GM23248 (cell line): Measurements from ENCODE around the gene METTL9.

Experiments used
- EZH2 ChIP-seq: fragments of 200-600 bp; sonication (generic); IDR thresholded peaks from 2 replicates; pipeline ENCODE4 v1.6.1; 2018; ENCODE audit warnings: antibody characterized with exemption, mild to moderate bottlenecking; ENCODE audit not compliant: insufficient read depth, poor library complexity, severe bottlenecking
- EZH2phosphoT487 ChIP-seq: fragments of 200-600 bp; sonication (generic); IDR thresholded peaks from 2 replicates; pipeline ENCODE4 v1.6.1; 2018; ENCODE audit warnings: antibody characterized with exemption, moderate library complexity, mild to moderate bottlenecking, low read depth; ENCODE audit not compliant: insufficient read depth

GRCh38 chr16:21613781-21614180, 14.4 kb downstream of the METTL9 start:
- TF ChIP-seq EZH2 (no peak), EZH2phosphoT487 (no peak)
